Panc1 (cell line): ENCODE measurements around the gene PIP5K1C. TPM values are rescaled to one million over a fixed set of nuclear protein-coding genes. Genes with fewer than 3 reads are reported as not detected.

Experiments used
- ATAC-seq: fragments of 200-7000 bp; cut with Tn5 transposase; 2 replicates; pipeline ENCODE4 v1.9.1; 2020; ENCODE audit warnings: mild to moderate bottlenecking, moderate library complexity
- BruUV-seq: library from RNA; stranded (reverse); fragments of 400-500 nt; replicated peaks from 2 replicates; lab custom pipeline; 2021; lab: Mats Ljungman, UMichigan
- CTCF ChIA-PET: fragments of 300-600 bp; sonication (Branson Sonifier 250); formaldehyde crosslinking; loops from one replicate; lab custom pipeline; 2022; ENCODE audit warnings: antibody characterized with exemption; lab: Charles Lee
- POLR2A ChIA-PET: fragments of 300-600 bp; sonication (Branson Sonifier 250); formaldehyde crosslinking; loops from one replicate; lab custom pipeline; 2022; ENCODE audit warnings: antibody characterized with exemption; lab: Charles Lee
- DNase-seq: peaks from one replicate; pipeline ENCODE4 v3.0.0-alpha.2; 2010; ENCODE audit warnings: low read depth, low spot score
- H3K27ac ChIP-seq: 2 replicates; pipeline ENCODE4 v1.5.1; 2011; ENCODE audit warnings: mild to moderate bottlenecking, low read length, inconsistent platforms
- H3K27me3 ChIP-seq: fragments of 200-500 bp; sonication (Bioruptor generic); 2 replicates; pipeline ENCODE4 v1.6.0; 2014; ENCODE audit warnings: low read length, inconsistent platforms; ENCODE audit not compliant: control insufficient read depth, insufficient read depth
- H3K36me3 ChIP-seq: fragments of 200-500 bp; sonication (Bioruptor generic); 2 replicates; pipeline ENCODE4 v1.5.1; 2014; ENCODE audit warnings: inconsistent platforms, mild to moderate bottlenecking, low read length, moderate library complexity; ENCODE audit not compliant: control insufficient read depth, insufficient read depth
- H3K4me1 ChIP-seq: 2 replicates; pipeline ENCODE4 v1.5.1; 2011; ENCODE audit warnings: inconsistent platforms, mild to moderate bottlenecking, low read length, moderate library complexity; ENCODE audit not compliant: control insufficient read depth, insufficient read depth
- H3K4me3 ChIP-seq, 2 experiments: 2 replicates each; pipeline ENCODE4 v1.5.1; 2011 to 2012; ENCODE audit warnings: low read depth in 2 of 2, low read length in 2 of 2, mild to moderate bottlenecking in 2 of 2, inconsistent platforms in 1 of 2, moderate library complexity in 1 of 2
- H3K9me3 ChIP-seq: fragments of 200-500 bp; sonication (Bioruptor generic); 2 replicates; pipeline ENCODE4 v1.5.1; 2014; ENCODE audit warnings: low read depth, mild to moderate bottlenecking, inconsistent platforms, low read length, moderate library complexity; ENCODE audit not compliant: control insufficient read depth, insufficient read depth
- CTCF ChIP-seq: fragments of 450-650 bp; IDR thresholded peaks from 2 replicates; pipeline ENCODE4 v1.5.1; 2017; ENCODE audit warnings: mild to moderate bottlenecking
- POLR2AphosphoS5 ChIP-seq: IDR thresholded peaks from 2 replicates; pipeline ENCODE4 v1.6.1; 2012; ENCODE audit warnings: mild to moderate bottlenecking, low read depth, low read length, moderate library complexity
- REST ChIP-seq, 2 experiments: IDR thresholded peaks; 2 replicates each; pipeline ENCODE4 v1.6.1; 2011 to 2012; ENCODE audit warnings: low read depth in 2 of 2, control low read depth in 1 of 2, low read length in 1 of 2, mild to moderate bottlenecking in 1 of 2, moderate library complexity in 1 of 2; ENCODE audit not compliant: insufficient read depth in 1 of 2
- SIN3A ChIP-seq: IDR thresholded peaks from 2 replicates; pipeline ENCODE4 v1.6.1; 2012; ENCODE audit warnings: low read depth, mild to moderate bottlenecking, low read length, moderate library complexity, borderline replicate concordance; ENCODE audit not compliant: insufficient read depth
- TCF7L2 ChIP-seq: IDR thresholded peaks from 2 replicates; pipeline ENCODE4 v1.6.1; 2011; ENCODE audit warnings: mild to moderate bottlenecking, low read depth, low read length, inconsistent platforms
- in situ Hi-C: cut with HindIII; loops from 2 replicates; pipeline ENCODE4 v1.10.0; 2016; ENCODE audit warnings: low sequenced_read_pairs, low pct_unique_long_range_greater_than_20kb
- intact Hi-C: fragments of 100-400 bp; cut with micrococcal nuclease; formaldehyde crosslinking; loops from one replicate; pipeline ENCODE4 v1.10.0; 2022; ENCODE audit not compliant: unreplicated experiment
- total RNA-seq: library from RNA; stranded (reverse); gene quantifications from one replicate; pipeline ENCODE4 v1.2.1, GENCODE V29; 2021; ENCODE audit not compliant: unreplicated experiment

PIP5K1C gene
- total RNA-seq, 1 experiment from 2014 or later, result 30.6 TPM

- no peaks in the 10 kb centered on the region for H3K4me1 ChIP-seq
- no peaks in the 10 kb centered on the region for H3K9me3 ChIP-seq
- in situ Hi-C loops (no loop called here), intact Hi-C loops (no loop called here)
- H3K27me3 ChIP-seq, result no peaks in the 10 kb centered on the region
- H3K36me3 ChIP-seq, result no peaks in the 10 kb centered on the region
- CTCF ChIA-PET, result interaction anchor here (0.6 kb wide), 1 partner anchor 11 kb away, joined by 3 read pairs; no protein-coding TSS in a partner anchor
- H3K27ac ChIP-seq, result no peak overlapping the region
- POLR2A ChIA-PET, result no interaction called here
- no TSS peak for BruUV-seq
- DNase-seq, result no peak
- H3K4me3 ChIP-seq, result no peak overlapping the region
- ATAC-seq, result no peak
- TF ChIP-seq SIN3A, result no peak
- no peak for TF ChIP-seq TCF7L2
- TF ChIP-seq REST (IDR thresholded peaks at IDR 0.05; ENCODE audit: insufficient read depth in 1 of 2, low read depth in 2 of 2, low read length in 1 of 2), result no peak
- TF ChIP-seq CTCF, result no peak; the same call in 1 of the 2 replicates
- no peak for TF ChIP-seq POLR2AphosphoS5
These were observed 81.2 kb downstream of the PIP5K1C start for GRCh38 chr19:3618811-3619630.

GRCh38 chr19:3618144-3618810 lies 82.0 kb downstream of the PIP5K1C start:
- Histone ChIP-seq H3K27ac (no peak overlapping the region), H3K27me3 (no peaks in the 10 kb centered on the region), H3K4me1 (no peaks in the 10 kb centered on the region), H3K9me3 (no peaks in the 10 kb centered on the region), H3K4me3 (no peak overlapping the region), H3K36me3 (no peaks in the 10 kb centered on the region)
- ChIA-PET CTCF (interaction anchor here (0.6 kb wide), 1 partner anchor 10 kb away, joined by 3 read pairs; no protein-coding TSS in a partner anchor), POLR2A (no interaction called here)
- DNase-seq (no peak), ATAC-seq (peak; percentile 59)
- TF ChIP-seq REST (IDR thresholded peaks at IDR 0.05; ENCODE audit: insufficient read depth in 1 of 2, low read depth in 2 of 2, low read length in 1 of 2) (no peak), SIN3A (no peak), CTCF (peak; percentile 89)
- in situ Hi-C loops, result no loop called here
- no TSS peak for BruUV-seq
- intact Hi-C loops, result no loop called here
